Measurements from ENCODE around the gene FAM184B. TPM values are rescaled to one million over a fixed set of nuclear protein-coding genes. Genes with fewer than 3 reads are reported as not detected.

FAM184B gene
- total and polyA plus RNA-seq, 2 of the 4 experiments (the other 2 are of a cell fraction): 0.07 to 0.18 TPM

GRCh38 chr4:17595471-17596005 lies 185.9 kb downstream of the FAM184B start:
- Histone ChIP-seq H3K9me1 (ENCODE audit: insufficient read depth, low read length) (no peaks in the 10 kb centered on the region), H3K36me3 (ENCODE audit: control insufficient read depth, insufficient read depth, low read length) (peaks cover 32% of the 10 kb centered on the region), H3K79me1 (ENCODE audit: low read depth in 1 of 2, low read length in 2 of 2) (no peaks in the 10 kb centered on the region), H2AK5ac (ENCODE audit: low read depth, low read length) (no peak overlapping the region), H2BK5ac (ENCODE audit: low read depth, low read length, poor library complexity, severe bottlenecking) (no peak overlapping the region), H3K27ac (ENCODE audit: insufficient read depth, low read length) (no peak overlapping the region), H4K91ac (ENCODE audit: insufficient read depth, low read depth, low read length) (no peak overlapping the region), H4K8ac (ENCODE audit: low read depth in 2 of 2, low read length in 2 of 2) (no peak overlapping the region), H2AK9ac (replicated peaks; ENCODE audit: low read depth, low read length, poor library complexity) (no peak overlapping the region), H3K14ac (replicated peaks; ENCODE audit: low read depth, low read length) (no peak overlapping the region), H3K4ac (ENCODE audit: low read depth, low read length) (no peak overlapping the region), H3K27me3 (ENCODE audit: control insufficient read depth, insufficient read depth, low read length) (no peaks in the 10 kb centered on the region), H4K5ac (ENCODE audit: low read depth, low read length) (no peak overlapping the region), H2BK20ac (ENCODE audit: low read depth, low read length) (no peak overlapping the region), H3K4me2 (ENCODE audit: low read depth, low read length) (no peak overlapping the region), H3K9me3 (ENCODE audit: control insufficient read depth, insufficient read depth, low read length) (no peaks in the 10 kb centered on the region), H3K56ac (ENCODE audit: extremely low read depth, insufficient read depth, low read length) (no peak overlapping the region), H4K20me1 (ENCODE audit: insufficient read depth, low read length) (no peaks in the 10 kb centered on the region), H3K9ac (ENCODE audit: low read depth, low read length) (no peak overlapping the region), H3K4me3 (ENCODE audit: insufficient read depth, low read depth, low read length) (no peak overlapping the region), H3K18ac (ENCODE audit: low read depth, low read length) (no peak overlapping the region), H2BK120ac (ENCODE audit: low read depth, low read length) (no peak overlapping the region), H2BK15ac (ENCODE audit: low read depth, low read length) (no peak overlapping the region), H3K23ac (ENCODE audit: low read depth, low read length) (no peak overlapping the region), H2AFZ (replicated peaks; ENCODE audit: low read length, poor library complexity) (no peak overlapping the region), H3K4me1 (ENCODE audit: control insufficient read depth, insufficient read depth, low read length) (no peaks in the 10 kb centered on the region)
- POLR2A ChIA-PET (ENCODE audit: unreplicated experiment): no interaction called here
- DNase-seq: no peak
- BruUV-seq (replicated peaks): no TSS peak
- ATAC-seq (ENCODE audit: low read depth): no peak
- dilution Hi-C loops (cut with HindIII; ENCODE audit: low sequenced_read_pairs, unreplicated experiment) (no loop called here), intact Hi-C loops (cut with micrococcal nuclease) (no loop called here), in situ Hi-C loops (cut with MboI; ENCODE audit: low sequenced_read_pairs) (loop anchor here (25.0 kb wide), 2 partner anchors 217 to 417 kb away; partner anchors contain the start of genes DCAF16, LCORL and NCAPG)
- WGBS, 2 experiments (ENCODE audit: extremely low coverage in 2 of 2, insufficient read length in 1 of 2): 80% methylated on average over 2 of the region's 6 CpGs; no CpG with 5 or more reads in 1 of the 2 experiments
- TF ChIP-seq MAFK (IDR thresholded peaks at IDR 0.05; ENCODE audit: low read depth, low read length) (no peak), MXI1 (IDR thresholded peaks at IDR 0.05; ENCODE audit: borderline replicate concordance, low read depth, low read length) (no peak), CEBPB (IDR thresholded peaks at IDR 0.05; ENCODE audit: low read depth, low read length) (no peak), SMC3 (IDR thresholded peaks at IDR 0.05; ENCODE audit: low read depth, low read length) (no peak), RAD21 (IDR thresholded peaks at IDR 0.05; ENCODE audit: low read length) (no peak), FOS (IDR thresholded peaks at IDR 0.05; ENCODE audit: low read depth, low read length) (no peak), CTCF (conservative IDR thresholded peaks at IDR 0.05; ENCODE audit: low read depth, low read length) (no peak), RCOR1 (IDR thresholded peaks at IDR 0.05; ENCODE audit: insufficient replicate concordance, low read length) (no peak)
- CTCF ChIA-PET: no interaction called here
